IPS-20b (cell line): ENCODE data around the gene PHLPP1.

Source experiments
- H3K27ac ChIP-seq: one replicate; pipeline ENCODE4 v1.5.1; 2013; ENCODE audit warnings: low read length
- H3K27me3 ChIP-seq: 2 replicates; pipeline ENCODE4 v1.6.1; 2013; ENCODE audit warnings: mild to moderate bottlenecking, low read length, inconsistent platforms; ENCODE audit not compliant: insufficient read depth
- H3K36me3 ChIP-seq: 2 replicates; pipeline ENCODE4 v1.6.1; 2013; ENCODE audit warnings: low read depth, mild to moderate bottlenecking, inconsistent platforms, low read length, moderate library complexity; ENCODE audit not compliant: insufficient read depth
- H3K4me1 ChIP-seq: 2 replicates; pipeline ENCODE4 v1.6.1; 2013; ENCODE audit warnings: mild to moderate bottlenecking, control low read depth, inconsistent platforms, low read length, moderate library complexity; ENCODE audit not compliant: insufficient read depth
- H3K4me3 ChIP-seq: 2 replicates; pipeline ENCODE4 v1.5.1; 2013; ENCODE audit warnings: mild to moderate bottlenecking, low read length, inconsistent platforms
- H3K9ac ChIP-seq: 2 replicates; pipeline ENCODE4 v1.6.1; 2013; ENCODE audit warnings: low read depth, mild to moderate bottlenecking, inconsistent platforms, low read length, moderate library complexity
- H3K9me3 ChIP-seq: 2 replicates; pipeline ENCODE4 v1.6.1; 2013; ENCODE audit warnings: mild to moderate bottlenecking, low read depth, low read length, inconsistent platforms; ENCODE audit not compliant: insufficient read depth

Gene PHLPP1

GRCh38 chr18:62751341-62751821 lies 36.0 kb downstream of the PHLPP1 start:
- H3K36me3 ChIP-seq, result no peaks in the 10 kb centered on the region
- peaks cover 76% of the 10 kb centered on the region for H3K4me1 ChIP-seq
- H3K9ac ChIP-seq, result peak overlapping the region; percentile 63; the same call in 1 of the 2 replicates
- H3K27ac ChIP-seq, result peak overlapping the region; percentile 69
- H3K4me3 ChIP-seq, result peak overlapping the region; percentile 54; the same call in 1 of the 2 replicates
- no peaks in the 10 kb centered on the region for H3K27me3 ChIP-seq
- no peaks in the 10 kb centered on the region for H3K9me3 ChIP-seq

- Histone ChIP-seq H3K9ac (peak overlapping the region; percentile 63; the same call in 1 of the 2 replicates), H3K27me3 (no peaks in the 10 kb centered on the region), H3K27ac (peak overlapping the region; percentile 69), H3K4me3 (peak overlapping the region; percentile 54; the same call in 1 of the 2 replicates), H3K36me3 (no peaks in the 10 kb centered on the region), H3K9me3 (no peaks in the 10 kb centered on the region), H3K4me1 (peaks cover 79% of the 10 kb centered on the region)
Observed at GRCh38 chr18:62751977-62752376, 36.6 kb downstream of the PHLPP1 start.

- no peaks in the 10 kb centered on the region for H3K9me3 ChIP-seq
- H3K9ac ChIP-seq, result peak overlapping the region; percentile 11; the same call in 1 of the 2 replicates
- peaks cover 90% of the 10 kb centered on the region for H3K4me1 ChIP-seq
- no peaks in the 10 kb centered on the region for H3K27me3 ChIP-seq
- H3K4me3 ChIP-seq, result no peak overlapping the region
- H3K36me3 ChIP-seq, result no peaks in the 10 kb centered on the region
- peak overlapping the region; percentile 77 for H3K27ac ChIP-seq
Observed at GRCh38 chr18:62754026-62754425, 38.7 kb downstream of the PHLPP1 start.

DNA sequence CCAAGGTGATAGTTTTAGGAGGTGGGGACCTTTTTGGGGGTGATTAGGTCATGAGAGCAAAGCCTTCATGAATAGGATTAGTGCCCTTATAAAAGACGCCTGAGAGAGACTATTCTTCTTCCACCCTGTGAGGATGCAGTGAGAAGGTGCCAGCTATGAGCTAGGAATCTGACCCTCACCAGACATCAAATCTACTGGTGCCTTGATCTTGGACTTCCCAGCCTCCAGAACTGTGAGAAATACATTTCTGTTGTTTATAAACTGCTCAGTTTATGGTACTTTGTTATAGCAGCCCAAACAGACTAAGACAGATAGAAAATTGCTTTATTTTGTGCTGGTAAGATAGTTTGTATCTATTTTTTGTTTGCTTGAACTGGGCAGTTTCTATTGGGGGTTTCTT lies 40.1 kb downstream of the PHLPP1 start:
- Histone ChIP-seq H3K36me3 (no peaks in the 10 kb centered on the region), H3K4me1 (peaks cover 94% of the 10 kb centered on the region), H3K27me3 (no peaks in the 10 kb centered on the region), H3K9ac (no peak overlapping the region), H3K4me3 (no peak overlapping the region), H3K27ac (no peak overlapping the region), H3K9me3 (no peaks in the 10 kb centered on the region)

- Histone ChIP-seq H3K9ac (peak overlapping the region; percentile 77; the same call in 1 of the 2 replicates), H3K27ac (peak overlapping the region; percentile 81), H3K9me3 (no peaks in the 10 kb centered on the region), H3K27me3 (no peaks in the 10 kb centered on the region), H3K4me3 (no peak overlapping the region), H3K4me1 (peaks cover 92% of the 10 kb centered on the region), H3K36me3 (no peaks in the 10 kb centered on the region)
Observed at GRCh38 chr18:62755946-62756345, 40.6 kb downstream of the PHLPP1 start.

- Histone ChIP-seq H3K9me3 (no peaks in the 10 kb centered on the region), H3K9ac (peak overlapping the region; percentile 77; the same call in 1 of the 2 replicates), H3K4me3 (peak overlapping the region; percentile 9; the same call in 1 of the 2 replicates), H3K36me3 (no peaks in the 10 kb centered on the region), H3K27ac (peak overlapping the region; percentile 81), H3K27me3 (no peaks in the 10 kb centered on the region), H3K4me1 (peaks cover 76% of the 10 kb centered on the region)
Observed at GRCh38 chr18:62757399-62758010, 42.2 kb downstream of the PHLPP1 start.

DNA sequence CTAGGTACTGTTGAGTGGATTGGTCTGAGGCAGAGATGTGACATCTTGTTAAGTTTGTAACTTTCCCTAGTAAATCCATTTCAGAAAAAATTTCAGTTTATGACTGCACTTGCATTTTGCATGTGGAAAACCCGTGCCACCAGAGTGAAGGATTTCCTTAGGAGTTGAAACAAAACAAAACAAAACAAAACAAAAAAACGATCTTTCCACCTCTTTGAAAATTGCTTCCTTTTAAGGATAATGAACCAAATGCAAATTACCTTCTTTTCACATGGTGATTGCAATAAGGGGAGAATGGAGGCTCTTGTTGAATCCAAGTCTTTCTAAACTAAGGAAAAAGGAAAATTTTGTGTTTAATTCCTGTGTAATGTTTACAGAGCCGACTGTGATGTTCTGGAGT lies 43.2 kb downstream of the PHLPP1 start:
- no peaks in the 10 kb centered on the region for H3K36me3 ChIP-seq
- peak overlapping the region; percentile 81 for H3K27ac ChIP-seq
- peak overlapping the region; percentile 77; the same call in 1 of the 2 replicates for H3K9ac ChIP-seq
- no peaks in the 10 kb centered on the region for H3K27me3 ChIP-seq
- H3K9me3 ChIP-seq, result no peaks in the 10 kb centered on the region
- peak overlapping the region; percentile 52 for H3K4me3 ChIP-seq
- peaks cover 74% of the 10 kb centered on the region for H3K4me1 ChIP-seq

GRCh38 chr18:62759704-62760402 lies 44.5 kb downstream of the PHLPP1 start:
- no peaks in the 10 kb centered on the region for H3K27me3 ChIP-seq
- peak overlapping the region; percentile 77; the same call in 1 of the 2 replicates for H3K9ac ChIP-seq
- H3K9me3 ChIP-seq, result no peaks in the 10 kb centered on the region
- peak overlapping the region; percentile 86 for H3K27ac ChIP-seq
- peak overlapping the region; percentile 52; the same call in 1 of the 2 replicates for H3K4me3 ChIP-seq
- H3K4me1 ChIP-seq, result peaks cover 66% of the 10 kb centered on the region
- H3K36me3 ChIP-seq, result no peaks in the 10 kb centered on the region

DNA sequence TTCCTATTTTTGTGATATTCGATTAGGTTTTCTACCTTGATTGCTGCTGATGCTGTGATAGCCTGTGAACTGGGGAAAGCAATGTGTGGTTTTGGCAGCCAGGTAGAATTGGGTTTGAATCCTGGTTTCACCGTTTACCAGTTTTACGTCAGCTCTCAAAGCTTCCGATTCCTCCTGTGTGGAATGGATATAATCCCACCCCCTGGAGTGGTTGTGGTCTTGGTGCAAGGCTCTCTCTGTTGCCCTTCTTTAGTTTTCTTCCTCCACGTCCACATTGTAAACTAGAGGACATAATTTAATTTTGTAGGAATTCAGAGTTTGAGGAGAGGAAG lies 45.0 kb downstream of the PHLPP1 start:
- H3K4me3 ChIP-seq, result peak overlapping the region; percentile 49; the same call in 1 of the 2 replicates
- H3K9me3 ChIP-seq, result no peaks in the 10 kb centered on the region
- H3K9ac ChIP-seq, result peak overlapping the region; percentile 77; the same call in 1 of the 2 replicates
- no peaks in the 10 kb centered on the region for H3K36me3 ChIP-seq
- H3K27ac ChIP-seq, result peak overlapping the region; percentile 86
- H3K27me3 ChIP-seq, result no peaks in the 10 kb centered on the region
- H3K4me1 ChIP-seq, result peaks cover 62% of the 10 kb centered on the region

GRCh38 chr18:62763101-62763521 lies 47.8 kb downstream of the PHLPP1 start:
- no peak overlapping the region for H3K4me3 ChIP-seq
- no peaks in the 10 kb centered on the region for H3K27me3 ChIP-seq
- no peaks in the 10 kb centered on the region for H3K36me3 ChIP-seq
- no peaks in the 10 kb centered on the region for H3K9me3 ChIP-seq
- H3K27ac ChIP-seq, result no peak overlapping the region
- H3K4me1 ChIP-seq, result peaks cover 54% of the 10 kb centered on the region
- H3K9ac ChIP-seq, result peak overlapping the region; percentile 23

DNA sequence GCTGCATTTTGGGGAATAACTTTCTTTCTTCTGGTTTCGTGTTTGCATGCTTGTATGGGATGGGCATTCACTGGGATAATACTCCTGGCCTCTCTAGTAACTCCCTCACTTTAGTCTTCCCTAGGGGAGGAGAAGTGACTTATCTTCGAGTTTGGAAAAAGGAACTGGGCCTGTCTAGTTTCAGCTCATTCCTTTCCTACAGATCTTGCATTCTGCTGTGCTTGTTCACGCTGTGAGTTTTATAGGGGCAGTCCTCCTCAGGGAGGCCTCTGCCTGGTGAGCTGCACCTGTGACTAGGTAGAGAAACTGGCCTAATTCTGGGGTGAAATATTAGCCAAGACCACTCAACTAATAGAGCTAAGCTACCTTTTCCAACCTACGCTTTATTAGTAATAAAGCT lies 50.9 kb downstream of the PHLPP1 start:
- H3K4me1 ChIP-seq, result peaks cover 32% of the 10 kb centered on the region
- no peak overlapping the region for H3K27ac ChIP-seq

GRCh38 chr18:62767321-62767720 lies 52.0 kb downstream of the PHLPP1 start:
- peaks cover 32% of the 10 kb centered on the region for H3K4me1 ChIP-seq
- H3K9me3 ChIP-seq, result no peaks in the 10 kb centered on the region
- no peaks in the 10 kb centered on the region for H3K27me3 ChIP-seq
- no peaks in the 10 kb centered on the region for H3K36me3 ChIP-seq
- no peak overlapping the region for H3K4me3 ChIP-seq
- H3K9ac ChIP-seq, result no peak overlapping the region
- H3K27ac ChIP-seq, result no peak overlapping the region

More for the DNA sequence above, 50.9 kb downstream of the PHLPP1 start:
- Histone ChIP-seq H3K4me3 (no peak overlapping the region), H3K9ac (0 out of 2 replicates have a peak overlapping the region, but pooled peaks have one; percentile 1), H3K9me3 (no peaks in the 10 kb centered on the region), H3K36me3 (no peaks in the 10 kb centered on the region), H3K27me3 (no peaks in the 10 kb centered on the region)
